Fibroblast of lung (primary cell): ENCODE data around the gene GPR32.

Experiments used
- CTCF ChIP-seq, 2 donors: IDR thresholded peaks in 1 of 2; conservative IDR thresholded peaks in 1 of 2; 1 replicate in 1 of 2; 2 replicates in 1 of 2; pipeline ENCODE4 v1.5.1; 2011 to 2012; ENCODE audit warnings: low read length in 2 of 2, control low read depth in 1 of 2, inconsistent platforms in 1 of 2, low read depth in 1 of 2, mild to moderate bottlenecking in 1 of 2
- EZH2 ChIP-seq: IDR thresholded peaks from 2 replicates; pipeline ENCODE4 v1.5.1; 2012; ENCODE audit warnings: low read length, control low read depth, mild to moderate bottlenecking; ENCODE audit errors: missing control alignments

- TF ChIP-seq CTCF (conservative IDR thresholded peaks at IDR 0.05 in 1 of 2, IDR thresholded peaks at IDR 0.05 in 1 of 2; ENCODE audit: low read depth in 1 of 2, low read length in 2 of 2) (no peak), EZH2 (no peak)
Observed at GRCh38 chr19:50798659-50799546, 28.6 kb downstream of the GPR32 start.
